AG20443 (cell line): ENCODE measurements around the gene SPINK5.
"Not testable (repeated sequence)": the region's sequence is repeated elsewhere in the genome, so short reads cannot be mapped to it uniquely, and the experiment has no call there.

Experiments
- DNase-seq: peaks from one replicate; pipeline ENCODE4 v3.0.0; 2012; ENCODE audit warnings: low spot score, mixed read lengths

SPINK5 gene, protein sequence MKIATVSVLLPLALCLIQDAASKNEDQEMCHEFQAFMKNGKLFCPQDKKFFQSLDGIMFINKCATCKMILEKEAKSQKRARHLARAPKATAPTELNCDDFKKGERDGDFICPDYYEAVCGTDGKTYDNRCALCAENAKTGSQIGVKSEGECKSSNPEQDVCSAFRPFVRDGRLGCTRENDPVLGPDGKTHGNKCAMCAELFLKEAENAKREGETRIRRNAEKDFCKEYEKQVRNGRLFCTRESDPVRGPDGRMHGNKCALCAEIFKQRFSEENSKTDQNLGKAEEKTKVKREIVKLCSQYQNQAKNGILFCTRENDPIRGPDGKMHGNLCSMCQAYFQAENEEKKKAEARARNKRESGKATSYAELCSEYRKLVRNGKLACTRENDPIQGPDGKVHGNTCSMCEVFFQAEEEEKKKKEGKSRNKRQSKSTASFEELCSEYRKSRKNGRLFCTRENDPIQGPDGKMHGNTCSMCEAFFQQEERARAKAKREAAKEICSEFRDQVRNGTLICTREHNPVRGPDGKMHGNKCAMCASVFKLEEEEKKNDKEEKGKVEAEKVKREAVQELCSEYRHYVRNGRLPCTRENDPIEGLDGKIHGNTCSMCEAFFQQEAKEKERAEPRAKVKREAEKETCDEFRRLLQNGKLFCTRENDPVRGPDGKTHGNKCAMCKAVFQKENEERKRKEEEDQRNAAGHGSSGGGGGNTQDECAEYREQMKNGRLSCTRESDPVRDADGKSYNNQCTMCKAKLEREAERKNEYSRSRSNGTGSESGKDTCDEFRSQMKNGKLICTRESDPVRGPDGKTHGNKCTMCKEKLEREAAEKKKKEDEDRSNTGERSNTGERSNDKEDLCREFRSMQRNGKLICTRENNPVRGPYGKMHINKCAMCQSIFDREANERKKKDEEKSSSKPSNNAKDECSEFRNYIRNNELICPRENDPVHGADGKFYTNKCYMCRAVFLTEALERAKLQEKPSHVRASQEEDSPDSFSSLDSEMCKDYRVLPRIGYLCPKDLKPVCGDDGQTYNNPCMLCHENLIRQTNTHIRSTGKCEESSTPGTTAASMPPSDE

GRCh38 chr5:148063861-148064260 lies at the start of gene SPINK5:
SPINK5 (plus strand) TSS chr5:148063980; CDS start chr5:148064045, 65 bp downstream.
- DNase-seq: no peak

- DNase-seq: no peak
These were observed 49.5 kb upstream of the SPINK5 start for GRCh38 chr5:148014276-148014675.

- DNase-seq: no peak
These were observed 43.4 kb upstream of the SPINK5 start for GRCh38 chr5:148020257-148020988.

- DNase-seq: no peak
These were observed 36.3 kb upstream of the SPINK5 start for GRCh38 chr5:148027505-148027904.

DNA sequence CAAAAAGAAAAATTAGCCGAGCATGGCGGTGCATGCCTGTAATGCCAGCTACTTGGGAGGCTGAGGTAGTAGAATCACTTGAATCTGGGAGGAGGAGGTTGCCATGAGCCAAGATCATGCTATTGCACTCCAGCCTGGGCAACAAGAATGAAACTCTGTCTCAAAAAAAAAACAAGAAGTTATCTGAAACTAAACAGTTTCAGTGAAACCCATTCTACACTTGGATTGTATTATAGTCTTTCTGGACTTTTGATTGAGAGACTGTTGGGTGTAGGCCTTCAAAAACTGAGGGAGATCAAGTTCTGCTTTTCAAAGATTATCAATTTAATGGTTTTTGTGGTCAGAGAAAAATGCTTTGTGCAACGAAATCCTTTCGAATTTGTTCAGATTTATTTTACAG lies 34.6 kb upstream of the SPINK5 start:
- no peak for DNase-seq

GRCh38 chr5:148033134-148033533 lies 30.6 kb upstream of the SPINK5 start:
- DNase-seq: no peak

DNA sequence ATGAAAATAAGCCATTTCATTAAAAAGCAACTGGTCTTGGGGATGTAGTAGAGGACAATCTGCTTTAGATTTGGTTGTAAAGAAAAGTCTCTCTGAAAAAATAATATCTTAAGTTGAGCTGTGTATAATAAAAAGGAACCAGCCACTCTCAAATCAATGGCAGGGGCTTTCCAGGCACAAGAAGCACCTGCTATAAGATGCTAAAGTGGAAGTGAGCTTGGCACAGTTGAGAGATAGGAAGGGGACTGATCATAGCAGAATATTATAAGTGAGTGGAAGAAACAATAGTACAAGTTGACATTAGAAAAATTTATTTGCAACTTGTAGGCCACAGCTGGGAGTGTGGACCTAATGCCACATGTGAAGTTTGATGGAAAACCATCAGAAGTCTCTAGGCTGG lies 28.1 kb upstream of the SPINK5 start:
- DNase-seq: no peak

- DNase-seq: no peak
These were observed 20.9 kb upstream of the SPINK5 start for GRCh38 chr5:148042881-148043280.

DNA sequence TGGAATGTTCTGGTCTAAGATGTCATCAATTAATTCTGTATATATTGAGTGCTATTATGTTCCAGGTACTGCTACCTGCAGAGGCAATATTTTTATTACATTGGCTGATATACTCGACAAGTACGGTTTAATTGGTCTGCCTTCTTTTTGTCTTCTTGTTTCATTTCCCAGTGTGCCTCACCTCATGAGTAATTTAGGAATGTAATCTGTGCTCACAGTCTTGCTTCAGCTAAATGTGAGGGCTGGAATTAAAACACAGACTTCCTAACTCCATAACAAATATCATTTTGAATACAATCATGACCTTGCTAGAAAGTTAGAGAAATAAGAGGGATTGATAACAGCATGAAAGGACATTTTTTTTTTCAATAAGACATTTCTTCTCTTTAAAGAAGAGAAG lies 20.1 kb upstream of the SPINK5 start:
- no peak for DNase-seq

DNA sequence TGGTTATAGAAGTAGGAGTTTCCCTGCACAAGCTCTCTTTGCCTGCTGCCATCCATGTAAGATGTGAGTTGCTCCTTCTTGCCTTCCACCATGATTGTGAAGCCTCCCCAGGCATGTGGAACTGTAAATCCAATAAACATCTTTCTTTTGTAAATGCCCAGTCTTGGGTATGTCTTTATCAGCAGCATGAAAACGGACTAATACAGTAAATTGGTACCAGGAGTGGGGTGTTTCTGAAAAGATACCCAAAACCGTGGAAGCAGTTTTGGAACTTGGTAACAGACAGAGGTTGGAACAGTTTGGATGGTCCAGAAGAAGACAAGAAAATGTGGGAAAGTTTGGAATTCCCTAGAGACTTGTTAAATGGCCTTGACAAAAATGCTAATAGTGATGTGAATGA lies 8.6 kb upstream of the SPINK5 start:
- not testable (repeated sequence) for DNase-seq

DNA sequence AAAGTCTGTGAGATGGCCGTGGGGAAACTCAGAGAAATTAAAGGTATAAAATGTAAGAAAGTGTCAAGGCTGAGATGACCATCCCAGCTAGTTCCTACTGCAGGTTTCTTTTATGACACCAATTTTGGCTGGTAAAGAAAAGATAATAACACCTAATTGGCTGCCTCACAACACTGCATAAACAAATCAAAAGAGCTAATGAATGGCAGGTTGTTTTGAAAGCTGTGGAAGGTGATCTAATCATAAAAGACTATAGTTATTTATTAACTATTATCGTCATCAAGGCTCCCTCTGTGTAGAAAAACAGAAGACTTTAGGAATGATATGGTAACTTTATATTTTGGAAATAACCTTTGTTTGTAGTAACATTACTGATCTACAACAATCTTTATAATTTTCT lies 3.5 kb upstream of the SPINK5 start:
- DNase-seq: no peak

DNA sequence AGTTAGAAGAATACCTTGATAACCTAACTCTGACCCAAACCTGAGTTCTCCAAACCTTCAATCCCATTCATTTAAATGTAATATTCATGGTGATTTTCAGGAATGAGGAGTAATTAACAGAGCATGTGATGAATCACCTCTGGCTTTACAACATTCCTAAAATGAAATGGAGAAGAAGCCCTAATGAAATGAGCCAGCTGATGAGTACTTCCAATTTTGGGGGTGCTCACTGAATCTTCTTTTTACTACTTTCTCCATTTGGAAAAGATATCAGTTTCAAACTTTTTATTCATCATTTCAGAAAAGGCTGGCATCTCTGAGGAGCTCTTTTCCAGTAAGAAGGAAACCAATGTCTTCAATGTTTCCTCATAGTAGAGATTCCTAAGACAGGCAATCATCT lies 2.9 kb upstream of the SPINK5 start:
- DNase-seq: no peak

GRCh38 chr5:148070621-148071020 lies 6.8 kb downstream of the SPINK5 start:
- DNase-seq: no peak

GRCh38 chr5:148072207-148072606 lies 8.4 kb downstream of the SPINK5 start:
- DNase-seq: no peak

DNA sequence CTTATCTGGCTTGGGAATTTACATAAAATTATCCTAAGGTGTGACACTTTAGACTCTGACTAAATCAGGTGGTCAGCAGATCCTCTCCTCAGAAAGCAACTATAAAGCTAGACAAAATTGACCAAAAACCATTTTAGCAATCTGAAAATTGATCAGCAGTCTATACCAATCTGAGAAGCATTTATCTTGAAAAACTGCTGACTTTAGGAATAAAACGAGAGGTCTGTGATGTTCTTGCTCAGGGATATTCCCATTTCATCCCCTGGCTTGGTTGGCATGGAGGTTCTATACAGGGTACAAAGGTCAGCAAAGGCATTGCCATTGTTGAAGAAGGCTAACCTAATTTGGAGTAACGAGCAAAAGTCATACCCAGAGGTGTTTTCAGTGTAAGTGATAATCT lies 11.7 kb downstream of the SPINK5 start:
- no peak for DNase-seq

GRCh38 chr5:148083203-148083602 lies 19.4 kb downstream of the SPINK5 start:
- DNase-seq: no peak

- no peak for DNase-seq
These were observed 20.5 kb downstream of the SPINK5 start for GRCh38 chr5:148084269-148084668.

DNA sequence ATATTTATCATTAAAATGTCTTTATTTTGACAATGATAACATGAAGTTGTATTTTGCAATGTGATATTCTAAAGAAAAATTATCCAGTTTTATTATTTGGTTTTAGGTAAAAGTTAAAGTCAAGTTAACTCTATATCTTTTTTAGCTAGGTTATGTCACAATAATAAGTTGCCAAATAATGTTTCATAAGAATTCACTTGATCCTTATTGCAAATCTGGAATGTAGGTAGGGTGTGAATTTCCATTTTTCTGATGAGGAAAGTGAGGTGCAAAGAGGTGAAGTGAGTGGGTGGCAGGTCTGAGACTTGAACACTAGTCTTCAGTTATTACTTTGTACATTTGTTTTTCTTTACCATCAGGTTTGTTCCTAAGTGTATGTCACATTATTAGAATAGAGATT lies 21.5 kb downstream of the SPINK5 start:
- no peak for DNase-seq

- no peak for DNase-seq
These were observed 22.4 kb downstream of the SPINK5 start for GRCh38 chr5:148085977-148086705.

DNA sequence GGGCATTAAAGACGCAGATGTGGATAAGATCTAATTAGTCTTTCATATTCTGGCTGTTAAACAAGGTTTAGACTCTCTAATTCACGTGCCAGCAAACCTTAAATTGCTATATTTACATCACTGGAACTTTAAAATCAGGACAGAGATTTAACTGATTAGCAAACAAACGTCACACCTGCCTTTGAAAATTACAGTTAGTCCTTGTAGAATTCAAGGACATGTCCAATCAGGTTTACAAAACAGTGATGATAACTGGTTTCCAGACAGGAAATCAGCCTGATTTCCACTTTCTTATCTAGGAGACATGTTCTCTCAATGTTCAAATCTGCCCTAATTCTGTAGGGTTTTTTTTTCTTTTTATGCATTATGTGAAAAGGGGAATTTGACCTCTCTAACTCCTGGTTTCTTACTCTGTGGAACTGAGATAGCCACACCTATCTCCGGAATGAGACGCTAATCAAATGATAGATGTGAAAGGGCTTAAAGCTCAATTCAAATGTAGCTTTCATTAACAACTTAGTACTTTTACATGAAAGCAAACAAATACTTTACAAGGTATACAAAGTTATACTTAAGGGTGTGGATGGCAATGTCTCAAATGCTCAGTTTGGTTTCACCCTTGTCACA lies 26.5 kb downstream of the SPINK5 start:
- DNase-seq: no peak

DNA sequence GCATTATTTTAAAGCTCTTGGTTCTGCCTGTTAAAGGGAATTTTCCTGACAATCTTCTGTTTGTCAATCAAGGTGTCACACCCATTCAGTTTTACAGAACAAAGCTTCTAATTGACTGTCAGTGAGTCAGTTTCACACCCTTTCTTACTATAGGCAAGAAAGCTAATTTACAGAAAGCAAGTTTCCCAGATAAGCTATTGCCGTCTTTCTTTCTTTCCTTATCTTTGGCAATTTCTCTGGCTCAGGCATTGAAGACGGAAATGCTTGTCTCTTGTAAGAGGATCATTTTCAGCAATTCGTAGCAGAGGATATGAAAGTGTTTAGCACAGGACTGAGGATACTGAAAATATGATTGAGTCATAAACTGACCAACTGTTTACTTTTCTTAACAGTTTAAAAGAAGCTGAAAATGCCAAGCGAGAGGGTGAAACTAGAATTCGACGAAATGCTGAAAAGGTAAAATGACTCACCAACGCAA lies 27.0 kb downstream of the SPINK5 start:
- DNase-seq: no peak
